Tibial artery (tissue), 4 donors: ENCODE data around the gene TP53I13.

Source experiments
- DNase-seq, 2 donors: peaks; one replicate each; pipeline ENCODE4 v3.0.0-alpha.2; 2019
- H3K27ac ChIP-seq, 2 donors: fragments of 200-600 bp; sonication (generic) in 1 of 2; 1 replicate in 1 of 2; 2 replicates in 1 of 2; pipeline ENCODE4 v1.5.1; 2018 to 2019; ENCODE audit warnings: mild to moderate bottlenecking in 1 of 2
- H3K27me3 ChIP-seq, 2 donors: fragments of 200-600 bp; sonication (generic) in 1 of 2; one replicate each; pipeline versions ENCODE4 v1.5.1 to v1.6.0; 2016 to 2019
- H3K36me3 ChIP-seq, 3 donors: fragments of 200-600 bp; sonication (generic) in 2 of 3; one replicate each; pipeline ENCODE4 v1.5.1; 2016 to 2019; ENCODE audit warnings: mild to moderate bottlenecking in 2 of 3
- H3K4me1 ChIP-seq, 4 donors: fragments of 200-600 bp; sonication (generic) in 2 of 4; 1 replicate in 3 of 4; 2 replicates in 1 of 4; pipeline ENCODE4 v1.5.1; 2016 to 2019
- H3K4me3 ChIP-seq, 2 donors: fragments of 200-600 bp; sonication (generic) in 1 of 2; 1 replicate in 1 of 2; 2 replicates in 1 of 2; pipeline ENCODE4 v1.5.1; 2018 to 2019; ENCODE audit warnings: mild to moderate bottlenecking in 2 of 2
- H3K9me3 ChIP-seq, 3 donors: fragments of 200-600 bp; sonication (generic) in 1 of 3; one replicate each; pipeline ENCODE4 v1.5.1; 2016 to 2019
- CTCF ChIP-seq, 2 experiments: fragments of 200-600 bp in 1 of 2; fragments of 450-650 bp in 1 of 2; IDR thresholded peaks; one replicate each; pipeline ENCODE4 v1.5.1; 2017 to 2019; ENCODE audit warnings: antibody characterized with exemption in 2 of 2, mild to moderate bottlenecking in 1 of 2, moderate library complexity in 1 of 2
- intact Hi-C: fragments of 100-400 bp; cut with DNase I; formaldehyde crosslinking; loops from one replicate; pipeline ENCODE4 v1.15.0; 2023; ENCODE audit warnings: low total_unique reads

Gene TP53I13

GRCh38 chr17:29563816-29564215 lies 4.7 kb upstream of the TP53I13 start:
- peaks cover 0 to 20% (median 13%) of the 10 kb centered on the region in 4 donors for H3K4me1 ChIP-seq
- peaks cover 0 to 19% (median 0%) of the 10 kb centered on the region in 3 donors for H3K36me3 ChIP-seq
- intact Hi-C loops = loop anchor here (10.0 kb wide), 1 partner anchor 189 kb away; no protein-coding TSS in a partner anchor
- no peak for TF ChIP-seq CTCF (IDR thresholded peaks at IDR 0.05)
- H3K9me3 ChIP-seq = no peaks in the 10 kb centered on the region
- H3K27ac ChIP-seq = no peak overlapping the region
- H3K27me3 ChIP-seq = no peaks in the 10 kb centered on the region
- no peak for DNase-seq
- H3K4me3 ChIP-seq = no peak overlapping the region

- Histone ChIP-seq H3K27me3 (no peaks in the 10 kb centered on the region), H3K4me3 (peak overlapping the region; percentile 72 to 90), H3K27ac (peak overlapping the region; percentile 77 to 87), H3K9me3 (no peaks in the 10 kb centered on the region), H3K4me1 (peaks cover 0 to 37% (median 21%) of the 10 kb centered on the region in 4 donors), H3K36me3 (peaks cover 0 to 19% (median 0%) of the 10 kb centered on the region in 3 donors)
- DNase-seq = no peak
- no peak for TF ChIP-seq CTCF (IDR thresholded peaks at IDR 0.05)
- intact Hi-C loops = loop anchor here (10.0 kb wide), 1 partner anchor 191 kb away; no protein-coding TSS in a partner anchor
These were observed 2.6 kb upstream of the TP53I13 start for GRCh38 chr17:29565643-29566472.

- no peaks in the 10 kb centered on the region for H3K9me3 ChIP-seq
- H3K27ac ChIP-seq = peak within 1 kb of the TSS; percentile 87 to 89
- DNase-seq = peak; percentile 66 to 90
- intact Hi-C loops = loop anchor here (10.0 kb wide), 1 partner anchor 192 kb away; no protein-coding TSS in a partner anchor
- peaks cover 0 to 14% (median 0%) of the 10 kb centered on the region in 3 donors for H3K36me3 ChIP-seq
- peak within 1 kb of the TSS; percentile 72 to 90 for H3K4me3 ChIP-seq
- no peaks in the 10 kb centered on the region for H3K27me3 ChIP-seq
- H3K4me1 ChIP-seq = peaks cover 0 to 46% (median 22%) of the 10 kb centered on the region in 4 donors
- TF ChIP-seq CTCF (IDR thresholded peaks at IDR 0.05) = no peak
These were observed 1.8 kb upstream of the TP53I13 start, which contains the start of gene ABHD15 for GRCh38 chr17:29566473-29567303. Gene ABHD15 (minus strand): TSS chr17:29567037. CDS start chr17:29566966, 71 bp downstream.

GRCh38 chr17:29567304-29567553 lies 1.3 kb upstream of the TP53I13 start:
- no peak for TF ChIP-seq CTCF (IDR thresholded peaks at IDR 0.05)
- Histone ChIP-seq H3K4me3 (peak overlapping the region; percentile 72 to 90), H3K4me1 (peaks cover 0 to 51% (median 27%) of the 10 kb centered on the region in 4 donors), H3K27me3 (no peaks in the 10 kb centered on the region), H3K9me3 (no peaks in the 10 kb centered on the region), H3K36me3 (peaks cover 0 to 13% (median 0%) of the 10 kb centered on the region in 3 donors), H3K27ac (peak overlapping the region; percentile 87 to 89)
- DNase-seq = no peak
- intact Hi-C loops = loop anchor here (10.0 kb wide), 1 partner anchor 192 kb away; no protein-coding TSS in a partner anchor

GRCh38 chr17:29567554-29568330 lies 759 bp upstream of the TP53I13 start:
- peaks cover 0 to 8% (median 0%) of the 10 kb centered on the region in 3 donors for H3K36me3 ChIP-seq
- H3K27me3 ChIP-seq = no peaks in the 10 kb centered on the region
- TF ChIP-seq CTCF (IDR thresholded peaks at IDR 0.05) = peak; percentile 35 to 41
- peak; percentile 62 to 86 for DNase-seq
- H3K9me3 ChIP-seq = no peaks in the 10 kb centered on the region
- H3K4me3 ChIP-seq = peak overlapping the region; percentile 72 to 90
- intact Hi-C loops = loop anchor here (10.0 kb wide), 1 partner anchor 193 kb away; no protein-coding TSS in a partner anchor
- peak overlapping the region; percentile 87 to 89 for H3K27ac ChIP-seq
- H3K4me1 ChIP-seq = peaks cover 0 to 56% (median 31%) of the 10 kb centered on the region in 4 donors
